SU-DHL-6 (cell line): Measurements from ENCODE around the gene MGST1.

Experiments
- H2AFZ ChIP-seq: fragments of 200-600 bp; sonication (generic); 2 replicates; pipeline ENCODE4 v1.6.1; 2014; ENCODE audit warnings: low read depth, mild to moderate bottlenecking, moderate library complexity, mixed read lengths, antibody characterized with exemption, low read length; ENCODE audit not compliant: severe bottlenecking
- H3F3A ChIP-seq: fragments of 200-600 bp; shearing (Covaris generic); 2 replicates; pipeline ENCODE4 v1.6.0; 2016; ENCODE audit warnings: antibody characterized with exemption, mild to moderate bottlenecking; ENCODE audit not compliant: insufficient read depth
- H3K27ac ChIP-seq: fragments of 200-600 bp; sonication (generic); 2 replicates; pipeline ENCODE4 v1.5.1; 2016; ENCODE audit warnings: low read depth, mild to moderate bottlenecking, low read length, moderate library complexity, mixed read lengths
- H3K27me3 ChIP-seq: fragments of 200-600 bp; sonication (generic), shearing (Covaris generic); 2 replicates; pipeline ENCODE4 v1.6.0; 2014; ENCODE audit warnings: mild to moderate bottlenecking, low read length
- H3K36me3 ChIP-seq: fragments of 200-600 bp; sonication (generic); 2 replicates; pipeline ENCODE4 v1.6.1; 2014; ENCODE audit warnings: mild to moderate bottlenecking, low read length, mixed read lengths
- H3K4me2 ChIP-seq: fragments of 300-600, 200-600 bp; shearing (Covaris generic), sonication (generic); 2 replicates; pipeline ENCODE4 v1.6.0; 2014; ENCODE audit warnings: low read length, low read depth, mild to moderate bottlenecking; ENCODE audit not compliant: poor library complexity, severe bottlenecking
- H3K4me3 ChIP-seq: fragments of 200-600 bp; sonication (generic); 2 replicates; pipeline ENCODE4 v1.5.1; 2014; ENCODE audit warnings: antibody characterized with exemption, low read length, mild to moderate bottlenecking, mixed read lengths; ENCODE audit not compliant: insufficient read depth, poor library complexity, severe bottlenecking
- H3K79me2 ChIP-seq: fragments of 200-600 bp; sonication (generic); 2 replicates; pipeline ENCODE4 v1.6.1; 2014; ENCODE audit warnings: mild to moderate bottlenecking, low read length, moderate library complexity; ENCODE audit not compliant: insufficient read depth
- H3K9ac ChIP-seq: fragments of 200-600 bp; sonication (generic); 2 replicates; pipeline ENCODE4 v1.7.0; 2014; ENCODE audit warnings: mild to moderate bottlenecking, low read length
- H3K9me2 ChIP-seq: fragments of 200-600 bp; sonication (generic); replicated peaks from 2 replicates; pipeline ENCODE4 v1.6.1; 2014; ENCODE audit warnings: low read length; ENCODE audit not compliant: insufficient read depth
- H3K9me3 ChIP-seq: fragments of 200-600 bp; sonication (generic); 2 replicates; pipeline ENCODE4 v1.6.1; 2014; ENCODE audit warnings: low read length, mixed read lengths; ENCODE audit not compliant: insufficient read depth
- H4K20me1 ChIP-seq: fragments of 200-600 bp; sonication (generic); 2 replicates; pipeline ENCODE4 v1.6.1; 2014; ENCODE audit warnings: low read depth, mild to moderate bottlenecking, antibody characterized with exemption, low read length, moderate library complexity, mixed read lengths
- EZH2phosphoT487 ChIP-seq: fragments of 200-600 bp; sonication (generic), shearing (Covaris generic); conservative IDR thresholded peaks from 2 replicates; pipeline ENCODE4 v1.6.1; 2018; ENCODE audit warnings: mild to moderate bottlenecking, antibody characterized with exemption, low read length, moderate library complexity, mixed read lengths
- TF ChIP-seq, protein P1 (sequence below): fragments of 200-600 bp; sonication (generic); IDR thresholded peaks from one replicate; pipeline ENCODE4 v1.5.1; 2017; ENCODE audit warnings: antibody characterized with exemption, mild to moderate bottlenecking, low read length, moderate library complexity; ENCODE audit not compliant: insufficient read depth, poor library complexity, severe bottlenecking

MGST1 gene

DNA sequence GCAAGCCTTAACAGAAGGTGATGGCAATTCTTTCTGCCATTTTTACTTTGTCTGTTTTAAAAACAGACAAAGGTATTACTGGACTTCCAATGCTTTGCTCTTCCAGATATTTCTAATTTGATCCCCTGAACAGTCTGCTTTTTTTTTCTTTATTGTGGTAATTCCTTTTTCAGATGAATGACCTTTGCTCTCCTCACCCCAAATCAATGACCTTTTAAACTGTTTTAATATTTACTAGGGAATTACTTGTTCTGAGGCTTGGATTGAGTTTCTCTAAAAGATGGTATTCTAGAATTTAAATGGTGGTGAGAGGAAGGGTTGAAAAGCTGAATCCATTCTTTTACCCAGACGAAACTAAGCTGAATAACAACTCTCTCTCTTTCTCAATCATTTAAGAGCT is 2.3 kb upstream of the MGST1 start:
- H3K36me3 ChIP-seq: no peaks in the 10 kb centered on the region
- H3K27ac ChIP-seq: no peak overlapping the region
- no peak overlapping the region for H3K4me2 ChIP-seq
- no peaks in the 10 kb centered on the region for H3K9me3 ChIP-seq
- no peaks in the 10 kb centered on the region for H4K20me1 ChIP-seq
- TF ChIP-seq, protein P1, sequence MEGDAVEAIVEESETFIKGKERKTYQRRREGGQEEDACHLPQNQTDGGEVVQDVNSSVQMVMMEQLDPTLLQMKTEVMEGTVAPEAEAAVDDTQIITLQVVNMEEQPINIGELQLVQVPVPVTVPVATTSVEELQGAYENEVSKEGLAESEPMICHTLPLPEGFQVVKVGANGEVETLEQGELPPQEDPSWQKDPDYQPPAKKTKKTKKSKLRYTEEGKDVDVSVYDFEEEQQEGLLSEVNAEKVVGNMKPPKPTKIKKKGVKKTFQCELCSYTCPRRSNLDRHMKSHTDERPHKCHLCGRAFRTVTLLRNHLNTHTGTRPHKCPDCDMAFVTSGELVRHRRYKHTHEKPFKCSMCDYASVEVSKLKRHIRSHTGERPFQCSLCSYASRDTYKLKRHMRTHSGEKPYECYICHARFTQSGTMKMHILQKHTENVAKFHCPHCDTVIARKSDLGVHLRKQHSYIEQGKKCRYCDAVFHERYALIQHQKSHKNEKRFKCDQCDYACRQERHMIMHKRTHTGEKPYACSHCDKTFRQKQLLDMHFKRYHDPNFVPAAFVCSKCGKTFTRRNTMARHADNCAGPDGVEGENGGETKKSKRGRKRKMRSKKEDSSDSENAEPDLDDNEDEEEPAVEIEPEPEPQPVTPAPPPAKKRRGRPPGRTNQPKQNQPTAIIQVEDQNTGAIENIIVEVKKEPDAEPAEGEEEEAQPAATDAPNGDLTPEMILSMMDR: no peak
- no peak for TF ChIP-seq EZH2phosphoT487
- no peaks in the 10 kb centered on the region for H3K9me2 ChIP-seq
- H3K79me2 ChIP-seq: no peaks in the 10 kb centered on the region
- H3K9ac ChIP-seq: no peak overlapping the region
- H3K4me3 ChIP-seq: no peak overlapping the region
- no peak overlapping the region for H2AFZ ChIP-seq
- H3K27me3 ChIP-seq: no peaks in the 10 kb centered on the region
- H3F3A ChIP-seq: no peaks in the 10 kb centered on the region

DNA sequence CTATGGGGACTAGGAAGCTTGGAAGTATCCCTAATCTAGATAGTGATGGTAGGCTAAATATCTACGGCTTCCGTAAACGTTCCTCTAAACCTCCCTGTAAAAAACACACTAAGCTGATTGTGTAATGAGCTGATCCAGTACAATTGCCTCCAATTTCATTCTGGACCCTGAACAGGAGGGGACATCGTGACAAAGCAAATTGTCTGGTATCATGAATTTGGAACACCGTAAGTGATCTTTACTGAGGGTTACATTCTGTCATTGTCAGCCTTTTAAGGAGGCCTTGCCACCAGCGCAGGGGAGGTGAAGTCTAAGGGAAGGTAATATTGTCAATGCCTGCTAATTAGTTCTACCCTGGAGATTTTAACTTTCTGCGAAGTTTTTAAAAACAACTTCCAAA is 487 bp upstream of the MGST1 start:
- Histone ChIP-seq H2AFZ (no peak overlapping the region), H3F3A (no peaks in the 10 kb centered on the region)

DNA sequence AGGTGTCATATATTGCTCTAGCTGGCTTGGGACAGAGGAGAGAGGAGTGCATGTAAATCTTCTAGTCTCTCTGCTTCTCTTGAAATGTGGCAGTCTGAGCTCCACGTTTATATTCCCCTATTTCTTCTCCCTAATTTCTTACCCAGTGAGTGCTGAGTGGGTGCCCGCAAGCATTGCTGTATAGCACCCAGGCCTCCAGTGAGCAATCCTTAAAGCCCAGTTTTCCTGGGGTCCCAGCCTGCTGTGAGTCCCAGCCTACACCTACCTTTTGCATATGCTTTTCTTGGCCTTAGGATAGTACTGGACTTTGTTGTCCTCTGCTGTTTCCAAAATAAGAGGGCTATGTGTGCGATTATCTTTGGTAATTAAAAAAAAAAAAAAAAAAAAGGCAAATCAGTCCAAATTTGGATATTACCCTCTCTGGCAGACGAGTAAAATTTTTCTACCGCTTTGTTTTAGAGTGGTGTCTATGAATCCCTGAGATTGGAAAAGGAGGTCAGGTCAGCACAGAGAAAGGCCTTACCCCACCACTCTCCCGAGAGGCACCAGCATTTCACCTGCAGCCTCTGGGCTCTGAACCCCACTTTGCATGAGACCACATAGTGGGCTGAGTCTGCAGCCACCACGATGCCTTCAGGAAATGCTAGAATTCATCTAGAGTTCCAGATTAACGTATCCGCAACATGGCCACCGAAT is 1.1 kb downstream of the MGST1 start:
- Histone ChIP-seq H3K27me3 (no peaks in the 10 kb centered on the region), H3K9ac (no peak overlapping the region), H3K9me2 (no peaks in the 10 kb centered on the region), H3K4me2 (no peak overlapping the region), H4K20me1 (no peaks in the 10 kb centered on the region), H3K4me3 (no peak overlapping the region), H3K79me2 (no peaks in the 10 kb centered on the region), H3K36me3 (no peaks in the 10 kb centered on the region), H3K9me3 (no peaks in the 10 kb centered on the region), H2AFZ (no peak overlapping the region), H3K27ac (no peak overlapping the region), H3F3A (no peaks in the 10 kb centered on the region)
- no peak for TF ChIP-seq EZH2phosphoT487
- TF ChIP-seq, protein P1: no peak

More for the DNA sequence above, 487 bp upstream of the MGST1 start:
- no peaks in the 10 kb centered on the region for H3K9me2 ChIP-seq
- H3K9me3 ChIP-seq: no peaks in the 10 kb centered on the region
- no peak overlapping the region for H3K9ac ChIP-seq
- H4K20me1 ChIP-seq: no peaks in the 10 kb centered on the region
- H3K79me2 ChIP-seq: no peaks in the 10 kb centered on the region
- no peak for TF ChIP-seq EZH2phosphoT487
- TF ChIP-seq, protein P1: no peak
- no peak overlapping the region for H3K27ac ChIP-seq
- H3K36me3 ChIP-seq: no peaks in the 10 kb centered on the region
- no peak overlapping the region for H3K4me2 ChIP-seq
- H3K27me3 ChIP-seq: no peaks in the 10 kb centered on the region
- no peak overlapping the region for H3K4me3 ChIP-seq
